Measurements from ENCODE around the gene GPR21.

GPR21 gene

DNA sequence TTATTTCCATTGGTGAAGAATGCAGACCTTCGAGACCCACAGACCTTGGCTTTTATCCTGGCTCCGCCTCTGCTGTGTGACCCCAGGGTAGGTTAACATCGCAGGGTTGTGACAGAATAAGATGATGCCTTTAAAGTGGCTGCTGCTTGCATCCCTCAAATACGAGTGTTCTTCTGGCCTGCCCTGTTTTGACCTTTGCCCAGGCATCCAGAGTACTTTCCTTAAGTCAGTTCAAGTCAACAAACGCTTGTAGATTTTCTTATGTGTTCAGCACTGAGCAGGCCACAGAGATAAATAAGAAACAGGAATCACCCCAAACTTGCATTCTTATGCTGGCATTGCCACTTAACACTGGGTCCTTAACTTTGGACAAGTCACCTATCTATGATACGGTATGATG lies 50.2 kb downstream of the GPR21 start:
- H3K27ac ChIP-seq (ENCODE audit: low read depth, low read length): no peak overlapping the region
- no peak overlapping the region for H3K9ac ChIP-seq (ENCODE audit: low read depth, low read length)
- peaks cover 12% of the 10 kb centered on the region for H3K4me1 ChIP-seq (ENCODE audit: control insufficient read depth, insufficient read depth, low read length)
- H3K4me3 ChIP-seq (ENCODE audit: low read depth, low read length): no peak overlapping the region
- no peaks in the 10 kb centered on the region for H3K27me3 ChIP-seq (ENCODE audit: control insufficient read depth, insufficient read depth, low read length)
- H3K9me3 ChIP-seq (ENCODE audit: control insufficient read depth, insufficient read depth, low read length): no peaks in the 10 kb centered on the region
- H3K36me3 ChIP-seq (ENCODE audit: control insufficient read depth, insufficient read depth, low read length): peaks cover 71% of the 10 kb centered on the region

DNA sequence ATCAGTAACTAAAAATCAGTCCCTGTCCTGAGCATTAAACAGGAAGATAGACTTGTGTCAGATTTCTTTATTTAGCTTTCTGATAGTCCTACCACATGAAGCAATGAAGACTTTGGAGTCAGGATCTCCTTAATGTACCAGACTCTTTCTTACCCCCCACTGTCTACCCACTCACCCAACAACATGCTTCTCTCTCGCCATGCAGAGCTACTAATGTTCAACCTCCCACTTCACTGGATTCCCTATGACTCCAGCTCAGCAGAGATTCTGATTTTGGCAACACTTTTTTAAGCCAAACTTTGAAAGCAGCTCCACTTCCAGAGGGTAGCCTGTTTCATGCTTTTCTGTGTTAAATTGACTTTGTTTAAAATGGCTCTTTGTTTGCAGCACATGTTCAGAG lies 50.8 kb downstream of the GPR21 start:
- Histone ChIP-seq H3K4me1 (ENCODE audit: control insufficient read depth, insufficient read depth, low read length) (peaks cover 12% of the 10 kb centered on the region), H3K27ac (ENCODE audit: low read depth, low read length) (peak overlapping the region; percentile 3), H3K4me3 (ENCODE audit: low read depth, low read length) (no peak overlapping the region), H3K27me3 (ENCODE audit: control insufficient read depth, insufficient read depth, low read length) (no peaks in the 10 kb centered on the region), H3K36me3 (ENCODE audit: control insufficient read depth, insufficient read depth, low read length) (peaks cover 71% of the 10 kb centered on the region), H3K9ac (ENCODE audit: low read depth, low read length) (no peak overlapping the region), H3K9me3 (ENCODE audit: control insufficient read depth, insufficient read depth, low read length) (no peaks in the 10 kb centered on the region)
